Erythroblast (primary cell): ENCODE data around the gene ZNF846.

Experiments used
- GATA1 ChIP-seq: IDR thresholded peaks from 2 replicates; pipeline ENCODE4 v1.6.1; 2011; ENCODE audit warnings: low read depth, mild to moderate bottlenecking, control low read depth, low read length, moderate library complexity
- POLR2A ChIP-seq: IDR thresholded peaks from 2 replicates; pipeline ENCODE4 v1.6.1; 2011; ENCODE audit warnings: mild to moderate bottlenecking, low read length

DNA sequence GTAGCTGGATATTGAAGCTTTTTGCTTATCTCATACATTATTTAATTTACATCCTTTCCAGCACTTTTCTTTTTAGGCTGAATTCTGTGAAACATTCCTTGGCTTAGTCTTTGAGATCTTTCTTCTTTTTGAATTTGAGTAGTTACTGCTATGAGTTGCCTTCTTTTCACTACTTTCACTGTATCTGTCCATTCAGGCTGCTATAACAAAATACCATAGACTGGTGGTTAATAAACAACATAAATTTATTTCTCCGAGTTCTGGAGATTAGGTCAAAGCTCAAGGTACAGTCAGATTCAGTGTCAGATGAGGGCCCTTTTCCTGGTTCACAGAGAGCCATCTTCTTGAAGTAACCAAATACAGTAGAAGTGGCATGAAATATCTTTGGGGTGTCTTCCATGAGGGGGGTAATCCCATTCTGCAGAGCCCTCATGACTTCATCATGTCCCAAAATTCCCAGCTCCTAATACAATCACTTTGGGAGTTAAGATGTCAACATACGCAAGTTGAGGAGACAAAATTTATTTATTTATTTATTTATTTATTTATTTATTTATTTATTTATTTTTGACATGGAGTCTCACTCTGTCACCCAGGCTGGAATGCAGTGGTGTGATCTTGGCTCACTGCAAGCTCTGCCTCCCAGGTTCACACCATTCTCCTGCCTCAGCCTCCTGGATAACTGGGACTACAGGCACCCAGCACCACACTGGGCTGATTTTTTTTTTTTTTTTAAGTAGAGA is 15.7 kb downstream of the ZNF846 start:
- TF ChIP-seq POLR2A (no peak), GATA1 (no peak)
